DND-41 (cell line): Measurements from ENCODE around the gene IQCE.

Source experiments
- ATAC-seq: fragments of 200-7000 bp; cut with Tn5 transposase; 3 replicates; pipeline ENCODE4 v1.9.1; 2021; ENCODE audit warnings: low read depth; ENCODE audit not compliant: insufficient read depth
- DNase-seq: peaks from one replicate; pipeline ENCODE4 v3.0.0-alpha.2; 2020
- H2AFZ ChIP-seq: 2 replicates; pipeline ENCODE4 v1.6.0; 2012; ENCODE audit warnings: low read depth, low read length
- H3K27ac ChIP-seq: 2 replicates; pipeline ENCODE4 v1.5.1; 2012; ENCODE audit warnings: low read length, inconsistent platforms
- H3K27me3 ChIP-seq: fragments of 200-600 bp; sonication (generic); 2 replicates; pipeline ENCODE4 v1.6.0; 2012; ENCODE audit warnings: low read length, mild to moderate bottlenecking, inconsistent platforms; ENCODE audit not compliant: insufficient read depth, poor library complexity
- H3K36me3 ChIP-seq: 2 replicates; pipeline ENCODE4 v1.5.1; 2012; ENCODE audit warnings: low read length, inconsistent platforms; ENCODE audit not compliant: insufficient read depth
- H3K4me1 ChIP-seq: 2 replicates; pipeline ENCODE4 v1.5.1; 2012; ENCODE audit warnings: mild to moderate bottlenecking, low read length; ENCODE audit not compliant: insufficient read depth
- H3K4me2 ChIP-seq: 2 replicates; pipeline ENCODE4 v1.6.0; 2012; ENCODE audit warnings: mild to moderate bottlenecking, moderate library complexity, low read length, inconsistent platforms; ENCODE audit not compliant: insufficient read depth
- H3K4me3 ChIP-seq, 2 experiments: fragments of 200-600 bp in 1 of 2; shearing (Covaris generic) in 1 of 2; 2 replicates each; pipeline ENCODE4 v1.5.1; 2012 to 2016; ENCODE audit warnings: inconsistent platforms in 2 of 2, low read length in 2 of 2, mild to moderate bottlenecking in 2 of 2, low read depth in 1 of 2, moderate library complexity in 1 of 2
- H3K79me2 ChIP-seq: 2 replicates; pipeline ENCODE4 v1.6.0; 2012; ENCODE audit warnings: low read length, inconsistent platforms; ENCODE audit not compliant: insufficient read depth
- H3K9ac ChIP-seq: 2 replicates; pipeline ENCODE4 v1.6.0; 2012; ENCODE audit warnings: low read depth, mild to moderate bottlenecking, inconsistent platforms, low read length, moderate library complexity
- H3K9me3 ChIP-seq: 2 replicates; pipeline ENCODE4 v1.5.1; 2012; ENCODE audit warnings: low read length, moderate library complexity, mild to moderate bottlenecking, inconsistent platforms; ENCODE audit not compliant: insufficient read depth, severe bottlenecking
- H4K20me1 ChIP-seq: 2 replicates; pipeline ENCODE4 v1.6.0; 2012; ENCODE audit warnings: low read length; ENCODE audit not compliant: insufficient read depth
- EZH2 ChIP-seq: IDR thresholded peaks from 3 replicates; pipeline ENCODE4 v1.6.1; 2012; ENCODE audit warnings: borderline replicate concordance, low read depth, mild to moderate bottlenecking, moderate library complexity, low read length, inconsistent platforms; ENCODE audit not compliant: severe bottlenecking
- TF ChIP-seq, protein P1 (sequence below): IDR thresholded peaks from 2 replicates; pipeline ENCODE4 v1.5.1; 2012; ENCODE audit warnings: borderline replicate concordance, low read length, moderate library complexity, mild to moderate bottlenecking; ENCODE audit not compliant: poor library complexity, severe bottlenecking; ENCODE audit errors: extremely low read depth

Gene IQCE

DNA sequence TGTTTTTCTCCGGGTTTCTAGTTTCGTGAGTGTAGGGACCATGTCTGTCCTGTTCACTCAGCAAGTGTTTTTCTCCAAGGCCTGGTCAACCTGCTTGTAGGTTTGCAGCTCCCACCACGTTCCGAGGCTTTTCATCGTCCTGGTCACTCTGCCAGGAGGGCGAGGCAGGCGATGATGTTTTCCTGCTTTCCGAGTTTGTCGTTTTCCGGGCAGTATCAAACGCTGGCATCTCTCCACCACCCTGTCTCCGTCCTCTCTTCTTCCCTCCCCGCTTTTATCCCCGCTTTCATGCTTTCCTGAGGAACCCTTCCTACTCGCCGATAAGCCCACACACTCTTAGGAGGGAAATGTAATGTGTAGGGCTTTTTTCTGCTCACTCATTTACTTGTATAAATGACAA is 11.2 kb downstream of the IQCE start:
- Histone ChIP-seq H3K4me1 (no peaks in the 10 kb centered on the region), H3K9ac (no peak overlapping the region), H3K9me3 (no peaks in the 10 kb centered on the region), H3K79me2 (no peaks in the 10 kb centered on the region), H3K4me2 (no peak overlapping the region), H3K27me3 (no peaks in the 10 kb centered on the region), H3K36me3 (peaks cover 10% of the 10 kb centered on the region; the same call in 1 of the 2 replicates), H3K4me3 (no peak overlapping the region), H4K20me1 (peaks cover 4% of the 10 kb centered on the region; the same call in 1 of the 2 replicates), H2AFZ (no peak overlapping the region), H3K27ac (no peak overlapping the region)
- ATAC-seq = no peak
- no peak for DNase-seq
- TF ChIP-seq EZH2 = no peak
- TF ChIP-seq, protein P1, sequence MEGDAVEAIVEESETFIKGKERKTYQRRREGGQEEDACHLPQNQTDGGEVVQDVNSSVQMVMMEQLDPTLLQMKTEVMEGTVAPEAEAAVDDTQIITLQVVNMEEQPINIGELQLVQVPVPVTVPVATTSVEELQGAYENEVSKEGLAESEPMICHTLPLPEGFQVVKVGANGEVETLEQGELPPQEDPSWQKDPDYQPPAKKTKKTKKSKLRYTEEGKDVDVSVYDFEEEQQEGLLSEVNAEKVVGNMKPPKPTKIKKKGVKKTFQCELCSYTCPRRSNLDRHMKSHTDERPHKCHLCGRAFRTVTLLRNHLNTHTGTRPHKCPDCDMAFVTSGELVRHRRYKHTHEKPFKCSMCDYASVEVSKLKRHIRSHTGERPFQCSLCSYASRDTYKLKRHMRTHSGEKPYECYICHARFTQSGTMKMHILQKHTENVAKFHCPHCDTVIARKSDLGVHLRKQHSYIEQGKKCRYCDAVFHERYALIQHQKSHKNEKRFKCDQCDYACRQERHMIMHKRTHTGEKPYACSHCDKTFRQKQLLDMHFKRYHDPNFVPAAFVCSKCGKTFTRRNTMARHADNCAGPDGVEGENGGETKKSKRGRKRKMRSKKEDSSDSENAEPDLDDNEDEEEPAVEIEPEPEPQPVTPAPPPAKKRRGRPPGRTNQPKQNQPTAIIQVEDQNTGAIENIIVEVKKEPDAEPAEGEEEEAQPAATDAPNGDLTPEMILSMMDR = no peak

GRCh38 chr7:2571409-2571808 is 12.6 kb downstream of the IQCE start:
- Histone ChIP-seq H3K4me2 (no peak overlapping the region), H3K27me3 (no peaks in the 10 kb centered on the region), H3K4me1 (no peaks in the 10 kb centered on the region), H3K27ac (no peak overlapping the region), H2AFZ (no peak overlapping the region), H4K20me1 (0 out of 2 replicates have a peak, but pooled peaks cover 4% of the 10 kb centered on the region), H3K9ac (no peak overlapping the region), H3K79me2 (no peaks in the 10 kb centered on the region), H3K36me3 (peaks cover 10% of the 10 kb centered on the region; the same call in 1 of the 2 replicates), H3K9me3 (no peaks in the 10 kb centered on the region), H3K4me3 (no peak overlapping the region)
- DNase-seq (no peak), ATAC-seq (no peak)
- TF ChIP-seq, protein P1 = no peak
- no peak for TF ChIP-seq EZH2

DNA sequence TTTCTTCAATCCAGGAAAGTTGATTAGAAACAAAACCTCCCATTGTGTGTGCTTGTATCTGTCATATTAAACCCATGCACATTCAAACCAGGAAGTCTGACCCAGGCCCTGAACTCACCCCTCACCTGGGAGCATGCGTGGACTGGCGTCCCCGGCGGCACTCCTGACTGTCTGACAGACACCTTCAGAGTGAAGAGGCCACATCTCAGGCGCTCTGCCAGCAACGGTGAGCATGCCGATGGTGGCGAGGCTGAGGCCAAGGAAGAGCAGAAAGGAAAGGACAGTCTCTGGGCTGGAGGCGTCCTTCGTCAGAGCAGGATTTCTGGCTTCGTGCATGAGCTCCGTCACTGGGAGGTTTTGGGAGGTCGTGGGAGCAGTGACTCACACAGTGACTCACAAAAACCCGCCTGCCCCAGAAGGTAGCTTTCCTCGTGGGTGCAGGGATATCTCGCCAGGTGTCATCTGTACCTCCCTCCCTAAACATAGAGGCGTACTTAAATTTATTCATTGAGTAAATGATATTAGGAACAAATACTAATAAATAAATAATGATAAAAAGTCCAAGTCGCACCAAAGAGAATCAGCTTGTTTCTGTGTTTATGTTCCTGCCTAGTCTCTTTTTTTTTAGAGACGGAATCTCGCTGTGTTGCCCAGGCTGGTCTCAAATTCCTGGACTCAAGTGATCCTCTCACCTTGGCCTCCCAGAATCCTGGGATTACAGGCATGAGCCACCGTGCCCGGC is 13.5 kb downstream of the IQCE start:
- Histone ChIP-seq H3K27me3 (no peaks in the 10 kb centered on the region), H3K4me1 (no peaks in the 10 kb centered on the region), H3K79me2 (no peaks in the 10 kb centered on the region), H2AFZ (no peak overlapping the region), H3K36me3 (peaks cover 10% of the 10 kb centered on the region; the same call in 1 of the 2 replicates), H4K20me1 (0 out of 2 replicates have a peak, but pooled peaks cover 4% of the 10 kb centered on the region), H3K4me3 (no peak overlapping the region), H3K27ac (peak overlapping the region; percentile 38; the same call in 1 of the 2 replicates), H3K9me3 (no peaks in the 10 kb centered on the region), H3K4me2 (no peak overlapping the region), H3K9ac (no peak overlapping the region)
- TF ChIP-seq EZH2 = no peak
- TF ChIP-seq, protein P1 = no peak
- ATAC-seq (no peak), DNase-seq (no peak)
